CD4-positive, alpha-beta T cell treated with Interleukin-12 subunit alpha and Interleukin-12 subunit beta, for 1 hour (primary cell): ENCODE results near the gene PITRM1.

Experiments used
- DNase-seq: peaks from one replicate; pipeline ENCODE4 v3.0.0-alpha.2; 2020

The PITRM1 gene

GRCh38 chr10:3136763-3137611, 35.6 kb downstream of the PITRM1 start:
- DNase-seq = no peak

DNA sequence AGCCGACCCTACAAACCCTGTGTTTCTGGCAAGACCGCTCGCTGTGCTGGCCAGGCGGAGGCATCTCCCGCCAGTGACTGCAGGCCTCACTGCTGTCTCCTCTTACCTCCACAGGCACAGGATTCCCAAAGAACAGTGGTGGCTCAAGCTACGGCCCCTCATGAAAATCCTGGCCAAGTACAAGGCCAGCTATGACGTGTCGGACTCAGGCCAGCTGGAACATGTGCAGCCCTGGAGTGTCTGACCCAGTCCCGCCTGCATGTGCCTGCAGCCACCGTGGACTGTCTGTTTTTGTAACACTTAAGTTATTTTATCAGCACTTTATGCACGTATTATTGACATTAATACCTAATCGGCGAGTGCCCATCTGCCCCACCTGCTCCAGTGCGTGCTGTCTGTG, 36.2 kb downstream of the PITRM1 start:
- DNase-seq = no peak

GRCh38 chr10:3135006-3135405, 37.6 kb downstream of the PITRM1 start:
- DNase-seq = no peak

- DNase-seq = no peak
Measured at GRCh38 chr10:3133948-3134347, 38.6 kb downstream of the PITRM1 start.

- no peak for DNase-seq
Measured at GRCh38 chr10:3132036-3133025, 40.3 kb downstream of the PITRM1 start.

DNA sequence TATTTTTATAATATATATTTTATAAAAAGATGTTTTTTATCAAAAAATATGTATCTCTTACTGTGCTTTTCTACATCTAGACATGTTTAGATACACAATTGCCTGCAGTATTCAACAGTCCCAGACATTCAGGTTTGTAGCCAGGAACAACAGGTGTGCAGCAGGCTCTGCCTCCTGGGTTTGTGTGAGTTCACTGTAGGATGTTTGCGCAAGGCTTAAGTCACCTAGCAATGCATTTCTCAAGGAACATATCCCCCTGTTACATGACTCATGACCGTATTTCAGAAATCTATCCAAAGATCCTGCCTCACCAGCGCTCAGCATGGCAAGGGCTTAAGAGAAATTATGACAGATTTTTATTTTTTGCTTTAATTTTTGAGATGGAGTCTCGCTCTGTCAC, 41.5 kb downstream of the PITRM1 start:
- DNase-seq = no peak

GRCh38 chr10:3129581-3130340, 42.8 kb downstream of the PITRM1 start:
- no peak for DNase-seq

DNA sequence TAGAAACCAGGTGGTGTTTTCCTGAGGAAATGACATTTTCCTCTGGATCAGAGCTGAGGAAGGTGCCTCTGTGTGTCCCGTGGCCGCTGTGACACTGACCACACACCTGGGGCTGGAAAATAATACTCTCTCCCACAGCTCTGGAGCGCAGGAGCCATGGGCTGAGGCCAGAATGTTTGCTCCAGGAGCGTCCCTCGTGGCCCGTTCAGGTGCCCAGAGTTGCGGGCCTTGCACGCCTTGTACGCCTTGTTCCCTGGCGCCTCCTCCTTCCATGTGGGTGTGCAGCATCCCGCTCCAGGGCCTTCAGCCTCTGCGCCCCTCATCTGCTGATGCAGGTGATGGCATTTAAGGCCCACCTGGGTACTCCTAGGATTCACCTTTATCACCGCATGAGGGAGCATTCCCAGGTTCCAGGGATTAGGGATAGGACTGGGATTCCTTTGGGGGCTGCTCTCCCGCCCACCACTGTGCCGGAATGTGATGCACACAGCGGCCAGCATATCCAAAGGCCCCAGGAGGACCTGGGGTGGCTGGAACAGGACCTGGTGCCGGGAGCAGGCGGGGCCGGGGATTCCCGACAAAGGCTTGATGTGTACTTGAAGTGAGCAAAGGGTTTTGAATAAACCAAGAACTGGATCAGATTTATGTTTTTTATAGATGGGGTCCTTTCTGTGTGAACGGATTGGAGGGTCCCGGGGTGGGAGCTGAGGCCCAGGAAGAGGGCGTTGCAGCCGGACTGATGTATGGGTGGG, 44.0 kb downstream of the PITRM1 start:
- no peak for DNase-seq

DNA sequence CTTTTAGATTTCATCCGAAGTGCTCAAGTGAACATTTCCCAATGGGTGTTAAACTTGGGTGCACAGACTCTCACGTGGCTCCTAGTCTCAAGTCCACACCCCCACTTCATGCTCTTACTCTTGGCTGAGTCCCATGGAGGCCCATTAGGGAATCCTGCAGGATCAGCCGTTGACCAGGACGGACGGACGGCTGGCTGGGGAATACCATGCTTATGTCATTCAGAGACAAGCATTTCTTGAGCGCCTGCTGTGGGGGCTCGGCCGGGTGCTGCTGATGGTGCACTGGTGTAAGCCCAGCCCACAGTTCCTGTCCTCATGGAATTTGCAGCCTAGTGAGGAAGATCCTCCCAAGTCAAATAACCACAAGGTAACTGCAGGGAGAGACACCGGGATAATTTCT, 44.7 kb downstream of the PITRM1 start:
- no peak for DNase-seq

DNA sequence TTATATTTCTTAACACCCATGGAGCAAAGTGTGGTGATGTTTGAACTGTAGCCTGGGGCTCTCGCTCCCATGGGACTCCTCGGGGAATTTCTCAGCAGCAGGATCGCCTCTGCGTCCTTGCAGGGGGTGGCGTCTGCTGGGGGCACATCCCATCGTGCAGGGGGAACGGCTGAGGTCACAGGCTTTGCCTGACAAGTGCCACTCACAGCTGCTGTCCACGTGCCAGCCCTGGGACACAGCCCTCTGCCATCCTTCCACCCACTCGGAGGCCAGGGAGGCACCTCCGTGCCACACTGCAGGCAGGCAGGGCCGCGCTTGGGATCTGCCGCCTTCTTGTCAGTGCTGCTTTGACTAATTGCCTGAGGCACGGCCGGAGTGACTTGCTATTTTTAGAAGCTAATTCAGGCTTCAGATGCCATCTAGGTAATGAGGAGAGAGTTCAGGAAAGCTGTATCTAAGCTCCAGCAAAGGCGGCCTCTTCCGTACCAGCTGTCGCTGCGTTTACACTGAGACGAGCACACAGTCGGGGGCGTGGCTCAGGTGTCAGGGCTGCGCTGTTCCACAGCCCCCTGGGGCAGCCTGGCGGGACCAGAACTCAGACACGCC, 45.7 kb downstream of the PITRM1 start:
- no peak for DNase-seq

- no peak for DNase-seq
Measured at GRCh38 chr10:3126249-3126648, 46.3 kb downstream of the PITRM1 start.

DNA sequence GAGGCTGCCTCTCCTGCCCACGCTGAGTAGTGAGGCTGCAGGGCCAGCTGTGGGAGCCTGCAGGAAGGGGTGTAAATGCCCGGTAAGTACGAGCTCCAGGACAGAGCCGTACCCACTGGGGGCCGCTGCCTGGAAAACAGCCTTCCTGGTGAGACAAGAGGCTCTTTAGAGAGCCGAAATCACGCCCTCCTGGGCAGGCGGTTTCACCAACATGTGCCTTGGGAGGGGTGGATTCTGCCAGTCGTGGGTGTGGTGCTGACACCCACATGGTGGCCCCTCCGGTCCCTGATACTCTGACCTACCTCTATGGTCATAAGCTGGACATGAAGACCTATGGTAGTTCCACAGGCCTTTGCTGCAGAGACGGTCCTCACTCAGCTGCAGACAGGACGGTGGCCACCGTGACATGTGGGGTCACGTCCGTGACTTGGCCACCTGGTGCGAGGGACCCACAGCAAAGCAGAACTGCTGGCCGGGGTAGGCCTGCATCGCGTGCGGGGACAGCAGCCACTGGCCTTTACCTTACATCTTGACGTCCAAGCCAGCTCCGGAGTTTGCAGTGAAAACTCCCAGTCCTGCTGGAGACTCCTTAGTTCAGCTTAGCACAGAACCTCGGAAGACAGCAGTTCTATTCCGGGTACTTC, 46.9 kb downstream of the PITRM1 start:
- DNase-seq = no peak

DNA sequence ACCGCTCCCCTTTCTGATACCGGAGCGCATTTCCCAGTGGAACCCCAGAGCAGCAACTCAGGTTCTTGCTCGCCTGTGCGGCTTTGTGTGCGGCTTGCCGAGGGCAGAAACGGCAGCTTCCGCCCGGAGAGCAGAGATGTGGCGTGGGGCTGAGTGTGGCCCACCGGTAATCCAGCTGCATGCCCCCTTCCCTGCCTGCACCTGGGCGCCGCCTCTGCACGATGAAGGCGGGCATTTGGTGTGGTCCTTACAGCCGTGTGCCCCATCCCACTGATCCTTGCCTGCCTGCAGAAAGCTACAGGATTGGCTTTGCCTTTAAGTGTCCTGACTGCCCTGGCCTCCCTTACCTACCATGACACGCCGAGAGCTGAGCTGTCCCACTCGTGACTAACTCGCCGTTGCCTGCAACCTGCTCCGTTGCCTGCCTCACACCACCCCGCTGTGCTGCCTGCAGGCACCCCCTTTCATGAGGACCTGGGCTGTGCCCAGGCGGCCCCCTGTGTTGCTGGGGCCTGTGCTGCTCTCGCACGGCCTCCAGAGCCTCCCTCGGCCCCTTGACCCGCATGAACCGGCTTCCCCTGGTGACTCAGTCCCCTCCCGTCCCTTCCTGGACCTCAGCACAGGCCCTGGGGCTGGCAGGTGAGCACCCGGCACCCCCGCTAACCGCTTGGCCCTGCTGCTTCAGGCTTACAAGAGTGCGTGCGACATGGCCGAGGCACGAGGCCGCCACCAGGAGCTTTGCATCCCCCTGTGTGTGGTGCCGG, 48.0 kb downstream of the PITRM1 start:
- no peak for DNase-seq

DNA sequence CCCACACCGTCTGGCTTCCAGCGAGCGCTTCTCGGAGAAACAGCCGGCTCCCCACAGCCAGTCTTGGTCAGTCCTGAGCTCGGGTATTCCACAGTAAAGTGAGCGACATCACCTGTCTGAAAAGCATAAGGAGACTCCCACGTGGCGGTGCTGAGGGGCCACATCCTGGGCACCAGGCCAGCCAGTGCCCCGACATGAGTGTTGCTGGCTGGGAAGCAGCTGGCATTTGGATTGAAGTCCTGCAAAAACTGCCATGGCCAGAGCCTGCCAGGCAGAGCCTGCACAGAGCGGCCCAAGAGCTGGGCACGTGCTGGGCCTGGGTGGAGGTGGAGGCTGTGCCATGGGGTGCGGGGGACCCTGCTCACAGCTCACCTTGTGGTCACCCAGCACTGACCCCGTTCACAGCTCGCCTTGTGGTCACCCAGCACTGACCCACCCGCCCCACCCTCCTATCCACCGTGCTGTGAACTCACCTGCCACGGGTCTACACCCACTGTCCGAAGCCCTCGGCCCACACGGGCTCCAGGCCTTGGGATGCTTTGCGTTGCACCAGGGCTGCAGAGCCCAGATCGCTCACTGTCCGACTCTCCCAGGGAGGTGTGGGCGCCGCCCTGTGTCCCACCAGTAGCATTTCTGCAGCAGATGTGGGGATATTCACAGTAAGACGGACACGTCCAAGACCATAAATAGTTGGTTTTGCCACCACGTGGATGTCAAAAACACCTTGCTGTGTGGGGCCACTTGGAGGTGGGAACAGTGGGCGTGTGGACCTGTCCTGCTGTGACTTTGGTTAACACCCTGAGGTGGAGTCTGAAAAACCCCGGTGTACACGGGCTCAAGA, 48.8 kb downstream of the PITRM1 start:
- no peak for DNase-seq

DNA sequence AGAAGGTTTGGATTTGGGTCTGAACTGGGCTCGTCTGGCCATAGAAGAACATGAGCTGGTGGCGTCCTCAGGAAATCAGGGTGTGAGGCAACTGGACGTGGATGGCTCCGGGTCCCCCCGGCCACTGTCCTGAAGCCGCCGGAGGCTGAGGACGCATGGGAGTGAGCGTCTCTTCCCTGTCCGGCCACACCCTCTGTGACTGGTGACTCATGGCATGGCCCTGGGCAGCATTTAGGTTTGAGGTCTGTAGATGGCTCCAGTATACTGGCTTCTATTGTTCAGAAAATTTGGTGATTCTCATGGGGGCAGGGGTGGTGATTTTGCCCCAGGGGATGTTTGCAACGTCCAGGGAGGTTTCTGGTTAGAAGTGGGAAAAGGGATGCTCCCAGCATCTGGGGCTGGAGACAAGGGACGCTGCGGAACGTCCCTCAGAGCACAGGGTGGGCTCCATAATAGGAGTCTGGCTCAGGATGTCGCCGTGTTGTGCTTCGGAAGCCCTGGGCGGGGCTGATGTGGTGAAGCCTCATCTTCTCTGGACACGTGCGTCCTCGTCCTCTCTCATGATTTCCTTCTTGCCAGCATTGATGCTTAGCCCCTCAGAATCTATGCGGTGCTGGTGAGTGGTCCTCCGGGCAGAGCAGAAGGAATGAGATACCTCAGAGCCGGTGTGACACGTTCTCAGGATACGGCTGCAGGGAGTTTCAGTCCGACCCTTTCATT, 49.9 kb downstream of the PITRM1 start:
- no peak for DNase-seq

DNA sequence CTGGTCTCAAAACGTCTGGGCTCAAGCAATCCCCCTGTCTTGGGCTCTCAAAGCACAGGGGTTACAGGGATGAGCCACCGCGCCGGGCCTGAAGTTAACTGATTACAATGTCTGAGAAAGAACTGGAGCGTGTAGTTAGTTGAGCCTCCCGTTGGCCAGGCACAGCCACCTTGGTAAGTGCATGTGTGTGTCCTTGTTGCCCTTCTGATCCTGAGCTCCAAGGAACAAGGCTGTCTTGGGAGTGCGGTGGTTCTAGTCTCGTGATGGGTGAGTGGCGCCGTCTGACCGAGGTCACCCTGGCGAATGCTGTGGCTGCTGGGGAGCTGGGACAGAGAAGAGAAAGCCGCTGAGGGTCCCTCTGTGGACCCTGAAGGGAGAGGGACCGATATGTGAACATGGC, 50.5 kb downstream of the PITRM1 start:
- DNase-seq = no peak

DNA sequence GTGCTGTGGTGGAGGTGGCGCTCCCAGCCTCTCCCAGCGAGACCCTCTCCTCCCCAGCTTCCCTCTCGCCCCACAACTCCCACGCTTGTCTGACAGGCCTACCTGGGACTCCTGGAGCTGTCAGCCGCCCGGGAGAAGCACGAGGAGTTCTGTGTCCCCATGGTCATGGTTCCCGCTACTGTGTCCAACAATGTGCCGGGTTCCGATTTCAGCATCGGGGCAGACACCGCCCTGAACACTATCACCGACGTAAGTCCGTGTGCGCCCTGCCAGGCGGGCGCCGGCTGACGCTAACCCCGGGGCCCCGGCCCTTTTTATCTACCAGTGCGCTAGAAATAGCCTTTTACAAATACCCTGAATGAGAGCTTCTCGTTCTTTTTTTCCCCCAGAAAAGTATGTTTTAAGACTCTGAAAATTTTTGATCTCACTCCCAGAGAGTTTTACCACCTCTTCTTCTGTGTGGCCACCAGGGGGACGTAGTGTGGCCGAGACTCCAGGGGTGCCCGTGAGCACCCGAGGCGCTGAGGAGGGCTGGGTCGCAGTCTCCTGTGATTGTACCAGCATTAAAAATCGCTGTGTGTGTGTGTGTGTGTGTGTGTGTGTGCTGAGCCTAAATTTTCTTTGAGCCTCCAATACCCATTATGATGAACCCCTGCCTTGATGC, 52.7 kb downstream of the PITRM1 start:
- DNase-seq = no peak

- DNase-seq = no peak
Measured at GRCh38 chr10:3118641-3119091, 53.9 kb downstream of the PITRM1 start.
